NCI-H128 (cell line): ENCODE measurements around the gene TMTC3.
"Not testable (repeated sequence)": the region's sequence is repeated elsewhere in the genome, so short reads cannot be mapped to it uniquely, and the experiment has no call there.

Experiments
- DNase-seq: peaks from one replicate; lab custom pipeline; 2025; ENCODE audit not compliant: unreplicated experiment; lab: John Stamatoyannopoulos, UW

The TMTC3 gene

DNA sequence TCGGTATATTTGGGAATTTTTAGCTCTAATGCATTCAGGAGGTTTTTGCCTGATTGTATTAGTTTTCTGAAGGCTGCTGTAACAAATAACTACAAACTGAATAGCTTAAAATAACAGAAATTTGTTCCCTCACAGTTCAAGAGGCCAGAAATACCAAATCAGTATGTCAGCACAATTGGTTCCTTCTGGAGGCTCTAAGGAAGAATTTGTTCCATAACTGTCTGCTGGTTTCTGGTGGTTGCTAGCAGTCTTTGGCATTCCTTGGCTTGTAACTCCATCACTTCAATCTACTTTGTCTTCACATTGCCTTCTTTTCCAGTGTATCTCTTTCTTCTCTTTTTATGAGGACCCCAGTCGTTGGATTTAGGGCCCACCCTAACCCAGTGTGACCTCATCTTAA, 21.3 kb downstream of the TMTC3 start:
- no peak for DNase-seq

DNA sequence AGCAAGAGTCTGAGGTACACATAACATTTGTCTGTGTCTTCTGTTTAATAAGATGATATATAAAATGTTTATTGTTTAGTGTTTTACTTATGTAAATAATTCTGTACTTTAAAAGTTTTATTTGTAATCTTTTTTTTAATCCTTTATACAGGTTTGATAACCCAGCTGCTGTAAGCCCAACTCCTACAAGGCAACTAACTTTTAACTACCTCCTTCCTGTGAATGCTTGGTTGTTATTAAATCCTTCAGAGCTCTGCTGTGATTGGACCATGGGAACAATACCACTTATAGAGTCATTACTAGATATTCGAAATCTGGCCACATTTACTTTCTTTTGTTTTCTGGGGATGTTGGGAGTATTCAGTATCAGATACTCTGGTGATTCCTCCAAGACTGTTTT, 24.1 kb downstream of the TMTC3 start:
- no peak for DNase-seq

DNA sequence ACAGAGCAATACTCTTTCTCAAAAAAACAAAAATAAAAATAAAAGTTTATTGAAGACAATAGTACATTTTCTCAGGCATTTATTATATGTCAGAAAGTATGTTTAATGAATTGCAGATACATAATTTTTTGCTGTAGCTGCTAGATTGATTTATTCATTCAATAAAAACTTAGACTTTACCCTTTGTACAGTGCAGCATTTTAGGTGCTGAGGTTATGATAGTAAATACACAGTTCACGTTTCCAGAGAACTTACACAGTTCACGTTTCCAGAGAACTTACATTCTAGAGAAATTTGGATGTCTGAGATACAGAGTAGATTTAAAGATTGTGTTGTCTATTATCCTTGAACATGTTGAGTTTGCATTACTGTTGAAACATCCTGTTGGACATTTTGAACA, 25.3 kb downstream of the TMTC3 start:
- DNase-seq = no peak

GRCh38 chr12:88172844-88173407, 30.8 kb downstream of the TMTC3 start:
- DNase-seq = no peak

DNA sequence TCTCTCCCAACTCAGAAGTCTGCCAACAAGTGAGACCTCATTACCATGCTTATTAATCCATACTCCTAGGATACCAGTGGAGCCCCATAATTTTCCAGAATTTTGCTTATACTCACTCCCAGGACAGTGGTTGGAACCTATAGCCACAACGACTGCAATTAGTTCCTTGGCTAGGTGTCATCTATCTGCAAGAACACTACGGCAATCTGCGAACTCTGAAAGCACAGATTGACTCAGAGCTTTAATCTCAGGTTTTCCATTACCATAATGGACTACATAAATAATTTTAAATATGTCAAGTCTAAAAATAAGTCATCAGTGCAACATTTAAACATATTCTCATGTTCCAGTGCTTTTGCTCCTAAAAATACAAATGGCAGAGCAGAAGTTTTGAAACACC, 33.4 kb downstream of the TMTC3 start:
- no peak for DNase-seq

DNA sequence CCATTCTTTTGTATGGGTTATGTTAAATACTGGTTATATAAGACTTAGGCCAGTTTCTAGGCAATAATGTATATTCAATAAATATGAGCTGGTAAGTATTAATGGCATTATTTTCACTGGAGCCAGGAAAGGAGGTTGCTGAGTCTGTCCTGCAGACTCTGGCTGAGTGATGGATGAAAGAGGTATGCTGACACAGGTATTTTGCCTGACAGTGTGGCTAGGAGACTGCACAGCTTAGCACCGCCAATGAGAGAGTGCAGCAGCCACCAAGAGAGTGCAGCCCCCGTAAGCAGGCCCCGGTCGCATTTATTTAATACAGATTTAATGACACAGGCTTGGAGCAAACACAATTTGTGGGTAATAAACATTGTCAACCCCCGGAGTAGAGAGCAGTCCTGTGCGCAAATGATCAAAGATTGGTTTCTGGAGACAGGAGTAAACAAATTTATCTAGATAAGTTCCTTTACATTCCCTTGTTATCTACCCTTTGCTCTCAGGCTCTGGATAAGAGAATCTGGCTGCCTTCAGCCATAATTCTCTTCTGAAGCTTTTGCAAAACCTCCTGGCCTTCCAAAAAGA, 37.4 kb downstream of the TMTC3 start:
- no peak for DNase-seq

GRCh38 chr12:88181881-88182280, 39.8 kb downstream of the TMTC3 start:
- no peak for DNase-seq

GRCh38 chr12:88182416-88182815, 40.3 kb downstream of the TMTC3 start:
- DNase-seq = no peak

DNA sequence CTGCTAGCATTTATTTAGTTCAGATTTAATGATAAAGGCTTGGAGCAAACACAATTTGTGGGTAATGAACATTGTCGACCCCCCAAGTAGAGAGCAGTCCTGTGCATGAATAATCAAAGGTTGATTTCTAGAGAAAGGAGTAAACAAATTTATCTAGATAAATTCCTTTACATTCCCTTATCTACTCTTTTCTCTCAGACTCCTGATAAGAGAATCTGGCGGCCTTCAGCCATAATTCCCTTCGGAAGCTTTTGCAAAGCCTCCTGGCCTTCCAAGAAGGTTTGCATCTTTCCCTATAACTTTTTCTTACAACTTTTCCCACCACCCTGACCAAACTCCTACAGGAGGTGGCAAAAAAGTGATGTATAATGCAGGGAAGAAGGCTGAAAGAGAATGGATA, 42.1 kb downstream of the TMTC3 start:
- no peak for DNase-seq

- DNase-seq = no peak
Measured at GRCh38 chr12:88185279-88185678, 43.2 kb downstream of the TMTC3 start.

DNA sequence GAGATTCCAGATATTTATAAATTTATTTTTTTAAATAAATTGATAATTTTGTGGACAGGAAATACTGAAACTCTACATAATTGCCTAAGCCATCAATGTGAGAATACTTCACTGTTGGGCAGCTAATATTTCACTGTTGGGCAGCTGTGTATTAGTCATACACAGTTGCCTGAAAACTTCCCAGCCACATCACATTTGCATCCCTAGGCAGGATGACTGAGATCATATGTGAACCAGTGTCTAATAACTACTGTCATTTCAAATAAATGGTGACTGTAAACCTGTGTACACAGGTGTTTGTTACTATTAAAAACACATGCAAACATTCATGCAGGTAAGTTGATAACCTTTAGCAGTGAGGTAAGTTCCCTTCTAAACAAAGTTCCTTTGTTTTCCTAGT, 43.9 kb downstream of the TMTC3 start:
- no peak for DNase-seq

DNA sequence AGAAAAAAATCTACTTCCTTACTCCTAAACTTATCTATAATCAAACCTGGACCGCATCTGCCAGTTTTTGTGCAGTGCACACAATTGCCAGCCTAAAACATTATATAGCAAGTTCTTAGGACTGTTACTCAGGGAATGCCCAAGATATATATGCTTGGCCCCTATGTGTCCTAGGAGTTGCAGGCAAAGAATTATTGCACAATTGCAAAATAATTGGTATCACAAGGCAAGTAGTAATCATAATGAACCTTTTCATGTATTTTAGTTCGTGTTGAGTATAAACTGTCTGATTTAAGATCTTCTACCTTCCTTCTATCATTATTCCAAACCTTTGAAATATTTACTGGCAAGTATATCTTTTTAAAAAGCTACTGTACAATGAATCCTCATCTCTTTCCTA, 45.5 kb downstream of the TMTC3 start:
- DNase-seq = no peak

DNA sequence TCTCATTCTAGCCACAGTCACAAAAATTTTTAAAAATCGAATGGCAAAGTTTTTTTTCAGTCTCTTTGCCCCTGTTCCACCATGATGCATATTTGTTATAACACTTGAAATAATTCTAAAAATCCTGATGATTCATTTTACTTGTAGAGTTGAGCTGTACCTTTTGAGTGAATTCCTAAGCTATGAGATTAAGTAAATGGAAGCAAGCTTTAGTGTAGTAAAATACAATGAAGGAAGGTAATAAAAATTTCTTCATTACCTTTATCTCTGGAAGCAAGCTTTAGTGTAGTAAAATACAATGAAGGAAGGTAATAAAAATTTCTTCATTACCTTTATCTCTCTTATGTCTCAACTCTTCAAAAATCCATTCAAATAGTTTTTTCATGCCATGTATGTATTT, 46.1 kb downstream of the TMTC3 start:
- no peak for DNase-seq

DNA sequence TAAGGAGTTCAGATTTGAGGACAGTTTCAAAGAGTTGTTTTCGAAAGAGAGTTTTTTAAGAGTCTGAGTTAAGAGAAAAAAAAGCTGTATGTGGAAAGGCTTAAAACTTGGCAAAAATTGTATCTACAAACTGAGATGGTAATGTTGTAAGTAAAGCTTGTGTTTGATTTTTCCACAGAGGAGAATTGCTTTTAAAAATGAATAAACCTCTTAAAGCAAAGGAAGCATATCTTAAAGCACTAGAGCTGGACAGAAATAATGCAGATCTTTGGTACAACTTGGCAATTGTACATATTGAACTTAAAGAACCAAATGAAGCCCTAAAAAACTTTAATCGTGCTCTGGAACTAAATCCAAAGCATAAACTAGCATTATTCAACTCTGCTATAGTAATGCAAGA, 50.3 kb downstream of the TMTC3 start:
- DNase-seq = no peak

GRCh38 chr12:88194868-88195267, 52.8 kb downstream of the TMTC3 start:
- DNase-seq = no peak

GRCh38 chr12:88200029-88200428, 57.9 kb downstream of the TMTC3 start:
- no peak for DNase-seq

- no peak for DNase-seq
Measured at GRCh38 chr12:88202500-88202899, 60.4 kb downstream of the TMTC3 start.

- DNase-seq = no peak
Measured at GRCh38 chr12:88206601-88207000, 64.5 kb downstream of the TMTC3 start.

DNA sequence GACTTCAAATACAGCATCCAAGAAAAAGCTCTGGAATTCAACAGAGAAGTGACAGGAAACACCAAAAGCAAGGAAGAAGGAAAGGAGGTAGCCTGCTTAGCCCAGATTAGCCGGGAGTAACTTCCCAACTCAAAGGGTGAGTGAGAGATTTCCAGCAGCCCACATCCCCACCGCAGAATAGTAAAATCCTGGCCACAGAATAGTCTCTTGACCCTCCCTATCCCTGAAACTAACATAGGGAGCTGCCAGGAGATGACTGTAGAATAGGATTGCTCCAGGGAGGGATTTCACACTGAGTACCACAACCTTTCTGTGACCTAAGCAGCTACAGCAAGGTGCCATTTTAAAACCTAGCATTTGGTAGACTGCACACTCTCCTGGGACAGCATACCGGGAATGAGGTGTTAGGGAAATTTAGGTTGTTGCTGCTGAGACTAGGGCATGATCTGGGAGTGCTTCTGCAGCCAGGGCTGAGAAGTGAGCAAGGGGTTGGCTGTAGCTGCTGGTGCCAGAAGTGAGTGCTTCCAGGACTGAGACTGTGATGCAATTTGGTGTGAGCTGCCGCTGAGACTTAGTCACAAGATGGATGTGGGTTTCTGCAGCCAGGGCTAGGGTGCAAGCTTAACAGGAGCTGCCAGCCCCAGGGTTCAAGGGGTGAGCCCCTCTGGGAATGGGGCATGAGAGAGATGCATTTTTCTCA, 66.0 kb downstream of the TMTC3 start:
- no peak for DNase-seq

DNA sequence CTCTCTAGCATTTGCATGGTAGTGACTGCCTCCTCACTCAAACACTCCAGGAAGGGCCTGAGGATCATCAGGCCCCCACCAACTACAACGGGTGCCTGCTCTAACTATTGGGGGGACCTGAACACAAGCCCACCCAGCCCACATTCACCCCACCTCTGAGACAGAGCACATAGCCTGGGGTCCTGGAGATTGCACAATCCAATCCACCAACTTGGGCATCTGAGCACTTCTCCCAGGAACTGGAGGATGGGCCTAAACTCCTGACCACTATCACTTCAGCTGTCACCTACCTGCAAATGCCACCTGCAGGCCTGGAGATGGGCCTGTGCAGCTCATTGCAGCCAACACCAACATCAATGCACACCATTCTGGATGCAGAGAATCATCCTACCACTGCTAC, 66.6 kb downstream of the TMTC3 start:
- no peak for DNase-seq

GRCh38 chr12:88210311-88210710, 68.2 kb downstream of the TMTC3 start:
- DNase-seq = not testable (repeated sequence)

GRCh38 chr12:88218293-88218692, 76.2 kb downstream of the TMTC3 start:
- DNase-seq = no peak

GRCh38 chr12:88219861-88220260, 77.8 kb downstream of the TMTC3 start:
- DNase-seq = no peak
